GM23338 (cell line): ENCODE results near the gene SMC5.

ENCODE experiments used
- CREB1 ChIP-seq: fragments of 250-450 bp; sonication (Bioruptor Pico); IDR thresholded peaks from 2 replicates; pipeline ENCODE4 v1.5.0; 2020; ENCODE audit warnings: low read depth, mild to moderate bottlenecking, moderate library complexity
- CTCF ChIP-seq, 2 experiments: fragments of 200-600 bp in 1 of 2; sonication (generic) in 1 of 2; conservative IDR thresholded peaks; 2 replicates each; pipeline versions ENCODE4 v1.5.1 to v1.6.1; 2016 to 2017; ENCODE audit warnings: antibody characterized with exemption in 2 of 2, low read depth in 2 of 2, mild to moderate bottlenecking in 2 of 2, moderate library complexity in 1 of 2
- EZH2 ChIP-seq: fragments of 200-600 bp; sonication (generic); IDR thresholded peaks from one replicate; pipeline ENCODE4 v1.8.0; 2017; ENCODE audit warnings: antibody characterized with exemption, mild to moderate bottlenecking, low read depth; ENCODE audit not compliant: unreplicated experiment
- EZH2phosphoT487 ChIP-seq: fragments of 200-600 bp; sonication (generic); IDR thresholded peaks from one replicate; pipeline ENCODE4 v1.8.1; 2018; ENCODE audit warnings: antibody characterized with exemption; ENCODE audit not compliant: unreplicated experiment
- POLR2AphosphoS5 ChIP-seq: IDR thresholded peaks from 2 replicates; pipeline ENCODE4 v1.6.1; 2016; ENCODE audit warnings: antibody characterized with exemption, low read depth
- REST ChIP-seq: IDR thresholded peaks from one replicate; pipeline ENCODE4 v1.6.1; 2018; ENCODE audit warnings: antibody characterized with exemption; ENCODE audit not compliant: unreplicated experiment
- ZNF114 ChIP-seq: fragments of 250-450 bp; sonication (Bioruptor Pico); IDR thresholded peaks from 2 replicates; pipeline ENCODE4 v1.5.0; 2020; ENCODE audit warnings: mild to moderate bottlenecking, moderate library complexity
- ZNF331 ChIP-seq: fragments of 250-450 bp; sonication (Bioruptor Pico); IDR thresholded peaks from 2 replicates; pipeline ENCODE4 v1.5.0; 2020; ENCODE audit warnings: low read depth, mild to moderate bottlenecking, moderate library complexity

- TF ChIP-seq CTCF (conservative IDR thresholded peaks at IDR 0.05; ENCODE audit: low read depth in 2 of 2) = no peak
- no peak for TF ChIP-seq EZH2phosphoT487
- no peak for TF ChIP-seq REST
- TF ChIP-seq EZH2 = no peak
- TF ChIP-seq POLR2AphosphoS5 = no peak
- TF ChIP-seq CREB1 (CRISPR knock-in tag) = no peak
- no peak for TF ChIP-seq ZNF331 (CRISPR knock-in tag)
- no peak for TF ChIP-seq ZNF114
These were observed 36.4 kb upstream of the SMC5 start for GRCh38 chr9:70222354-70222753.
